ENCODE results near the gene SKA3. TPM values are rescaled to one million over a fixed set of nuclear protein-coding genes. Genes with fewer than 3 reads are reported as not detected.

Gene SKA3
- 59.3 and 61.8 TPM in 2 replicates for total RNA-seq (2021)
- long read RNA-seq, transcript SKA3-204 (3 exons, 750 nt) = minor isoform, 5 of 181 reads
- long read RNA-seq, transcript SKA3-203 (8 exons, 2,745 nt) = minor isoform, 10 of 181 reads
- long read RNA-seq, transcript SKA3-202 (9 exons, 2,919 nt) = major isoform, 109 of 181 reads
- long read RNA-seq, partial matches to known transcripts = 21 of 181 reads
- long read RNA-seq, other reads (novel, unspliced or antisense) = 33 of 181 reads

GRCh38 chr13:21176215-21176981 is at the start of gene SKA3, which contains the start of gene MRPL57:
Gene SKA3 (minus strand): TSS chr13:21176552. CDS start chr13:21176477, 75 bp downstream.
Gene MRPL57 (plus strand): TSS chr13:21176658. CDS start chr13:21176917, 259 bp downstream.
- H3T11ph ChIP-seq (ENCODE audit: low read length) = no peak within 1 kb of the TSS
- no CpG with 5 or more reads among the region's 93 CpGs for WGBS (ENCODE audit: extremely low coverage, insufficient read length, low lambda C conversion rate)
- peaks cover 26 to 40% (median 34%) of the 10 kb centered on the region in 3 experiments for H3K36me3 Mint-ChIP-seq (ENCODE audit: insufficient read depth in 1 of 3, low read depth in 3 of 3)
- DNase-seq = peak; percentile 97
- peaks cover 0 to 11% of the 10 kb centered on the region in 2 experiments; a peak in 2 of 5 replicates for H3K9me3 Mint-ChIP-seq
- H2BK5ac ChIP-seq (ENCODE audit: insufficient read length, low read length) = peak within 1 kb of the TSS; percentile 58
- peaks cover 4% of the 10 kb centered on the region for H3K79me1 ChIP-seq (ENCODE audit: insufficient read depth, low read depth, low read length, poor library complexity, severe bottlenecking)
- H4K20me1 ChIP-seq (ENCODE audit: control insufficient read depth, insufficient read depth, insufficient read length) = no peaks in the 10 kb centered on the region
- H3K18ac ChIP-seq (ENCODE audit: insufficient read length, low read depth, low read length) = peak within 1 kb of the TSS; percentile 85
- no peaks in the 10 kb centered on the region for H3K9me3 ChIP-seq (ENCODE audit: control insufficient read depth, low read depth, low read length)
- H3K4me1 ChIP-seq (ENCODE audit: insufficient read depth, low read length) = no peaks in the 10 kb centered on the region; the same call in 1 of the 2 replicates
- H3K14ac ChIP-seq (ENCODE audit: insufficient read depth, low read length) = peak within 1 kb of the TSS; percentile 95
- peak within 1 kb of the TSS; percentile 83 for H3K4me2 ChIP-seq (ENCODE audit: insufficient read depth, insufficient read length, low read length)
- no peak within 1 kb of the TSS for H2BK20ac ChIP-seq (ENCODE audit: low read depth, low read length, poor library complexity, severe bottlenecking)
- TF ChIP-seq CTCF (conservative IDR thresholded peaks at IDR 0.05) = no peak; the same call in 2 of the 3 replicates
- H2AFZ ChIP-seq (ENCODE audit: low read length) = no peak within 1 kb of the TSS
- peaks cover 20% of the 10 kb centered on the region; the same call in 1 of the 2 replicates for H3K79me2 ChIP-seq (ENCODE audit: insufficient read depth, low read length)
- peak within 1 kb of the TSS; percentile 98 to 99 (median 98) for H3K27ac Mint-ChIP-seq
- H3K56ac ChIP-seq (ENCODE audit: insufficient read length, low read depth, low read length) = no peak within 1 kb of the TSS
- no peak within 1 kb of the TSS for H2BK120ac ChIP-seq (ENCODE audit: low read depth, low read length, poor library complexity, severe bottlenecking)
- H2BK15ac ChIP-seq (ENCODE audit: low read depth, low read length) = no peak within 1 kb of the TSS
- H3K23me2 ChIP-seq (ENCODE audit: insufficient read length, low read depth, low read length, poor library complexity, severe bottlenecking) = no peaks in the 10 kb centered on the region
- H3K27ac ChIP-seq (ENCODE audit: insufficient read length, low read depth, low read length) = peak within 1 kb of the TSS; percentile 60
- peak within 1 kb of the TSS; percentile 97 for H3K9ac ChIP-seq (ENCODE audit: extremely low read depth, insufficient read length, low read length)
- no peak within 1 kb of the TSS for H2AK5ac ChIP-seq (ENCODE audit: insufficient read length, low read length)
- H3K4me3 Mint-ChIP-seq = peak within 1 kb of the TSS; percentile 95 to 96
- no peaks in the 10 kb centered on the region for H3K27me3 ChIP-seq (ENCODE audit: insufficient read depth, low read length)
- H3K27me3 Mint-ChIP-seq (ENCODE audit: low read depth) = no peaks in the 10 kb centered on the region
- no peak within 1 kb of the TSS for H4K91ac ChIP-seq (ENCODE audit: insufficient read length, low read depth, low read length)
- no peak within 1 kb of the TSS for H3K23ac ChIP-seq (ENCODE audit: insufficient read length, low read depth, low read length)
- no peak within 1 kb of the TSS for H4K8ac ChIP-seq (replicated peaks; ENCODE audit: insufficient read length, low read depth, low read length)
- H3K4ac ChIP-seq (ENCODE audit: low read depth, low read length) = no peak within 1 kb of the TSS
- H4K5ac ChIP-seq (ENCODE audit: insufficient read length, low read depth, low read length) = peak within 1 kb of the TSS; percentile 22
- no peak within 1 kb of the TSS for H2BK12ac ChIP-seq (ENCODE audit: insufficient read length, low read depth, low read length)
- H3K4me1 Mint-ChIP-seq = peaks cover 14 to 25% of the 10 kb centered on the region in 2 experiments
